Stimulated activated CD4-positive, alpha-beta T cell treated with anti-CD3 and anti-CD28 coated beads, Interleukin-4, amount 100 ng/mL, for 24 hours (primary cell): ENCODE measurements around the gene YWHAH.

Source experiments
- DNase-seq: peaks from one replicate; pipeline ENCODE4 v3.0.0-alpha.2; 2020

The YWHAH gene

DNA sequence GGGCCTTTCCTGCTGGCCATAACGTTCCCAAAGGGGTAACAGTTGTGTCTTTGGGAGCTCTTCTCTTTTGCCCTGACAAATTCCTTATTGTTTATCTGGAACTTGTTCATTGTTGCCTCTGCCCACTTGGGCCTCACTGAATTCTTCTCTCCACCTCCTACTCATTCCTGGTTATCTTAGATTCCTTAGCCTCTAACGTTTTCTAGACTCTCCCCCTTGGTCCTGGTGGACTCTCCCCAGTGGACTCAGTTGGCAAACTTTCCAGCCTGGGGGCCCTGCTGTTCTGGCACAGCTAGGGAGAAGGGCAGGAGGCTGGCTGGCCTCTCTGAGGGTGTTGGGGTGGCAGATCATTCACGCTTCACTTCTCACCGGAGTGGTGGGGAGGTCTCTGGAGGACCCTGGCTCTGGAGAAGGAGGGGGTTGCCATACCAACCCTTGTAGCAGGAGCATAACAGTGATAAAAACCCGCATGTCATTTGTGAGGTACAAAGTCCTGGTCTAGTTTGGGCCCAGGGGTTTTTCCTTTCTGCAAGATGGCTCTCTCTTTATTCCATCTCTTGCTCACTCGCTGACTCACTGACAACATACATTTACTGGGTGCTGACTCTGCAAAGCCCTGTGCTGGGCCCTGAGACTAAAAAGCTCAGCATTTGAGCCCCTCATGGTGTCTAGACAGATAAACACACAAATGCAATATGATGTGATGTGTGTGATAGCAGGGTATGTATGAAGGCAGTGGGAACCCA, 39.7 kb downstream of the YWHAH start:
- no peak for DNase-seq

DNA sequence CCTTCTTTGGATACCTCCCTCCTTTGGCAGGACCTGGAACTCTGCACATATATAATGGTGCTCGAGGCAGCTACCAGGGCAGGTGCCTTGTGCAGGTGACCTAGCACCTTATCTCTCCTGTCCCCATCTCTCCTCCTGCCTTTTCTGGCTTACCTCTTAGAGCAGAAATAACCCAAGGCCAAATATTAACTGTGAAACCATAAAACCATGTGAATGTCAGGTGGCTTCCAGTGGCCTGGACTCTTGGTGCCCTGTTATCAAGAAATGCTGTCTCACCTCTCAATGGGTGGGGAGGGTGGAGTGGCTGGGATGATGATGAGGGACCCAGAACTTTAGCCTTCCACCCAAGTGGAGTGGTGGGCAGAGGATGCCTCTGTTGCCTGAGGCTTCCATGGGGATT, 42.9 kb downstream of the YWHAH start:
- DNase-seq: no peak

DNA sequence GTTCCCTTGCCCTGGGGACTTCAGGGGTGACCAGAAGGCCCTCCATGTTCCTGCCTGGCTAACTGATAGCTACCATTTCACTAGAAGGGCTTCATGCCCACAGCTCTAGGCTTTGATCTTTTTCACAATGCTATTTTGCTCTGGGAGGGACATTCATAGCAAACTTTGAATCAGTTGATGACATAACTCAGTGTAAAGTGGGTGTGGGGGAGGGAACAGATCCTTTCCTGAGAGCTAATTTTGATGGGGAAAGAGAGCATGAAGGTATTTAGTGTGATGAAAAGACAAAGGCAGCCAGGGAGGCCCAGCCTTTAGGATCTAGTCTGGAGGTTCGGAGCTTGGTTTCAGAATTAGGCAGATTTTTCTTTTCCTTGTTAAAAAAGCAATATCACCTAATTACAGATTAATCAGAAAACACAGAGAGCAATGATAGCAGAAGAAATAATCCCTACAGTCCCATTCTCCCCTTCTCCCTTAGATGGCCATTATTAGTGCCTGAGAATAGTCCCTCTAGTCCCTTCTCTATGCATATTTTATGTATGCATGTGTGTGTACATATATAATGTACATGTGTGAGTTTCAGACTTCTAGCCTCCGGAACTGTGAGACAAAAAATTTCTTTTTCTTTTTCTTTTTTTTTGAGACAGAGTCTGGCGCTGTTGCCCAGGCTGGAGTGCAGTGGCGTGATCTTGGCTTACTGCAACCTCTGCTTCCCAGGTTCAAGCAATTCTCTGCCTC, 46.9 kb downstream of the YWHAH start:
- no peak for DNase-seq

DNA sequence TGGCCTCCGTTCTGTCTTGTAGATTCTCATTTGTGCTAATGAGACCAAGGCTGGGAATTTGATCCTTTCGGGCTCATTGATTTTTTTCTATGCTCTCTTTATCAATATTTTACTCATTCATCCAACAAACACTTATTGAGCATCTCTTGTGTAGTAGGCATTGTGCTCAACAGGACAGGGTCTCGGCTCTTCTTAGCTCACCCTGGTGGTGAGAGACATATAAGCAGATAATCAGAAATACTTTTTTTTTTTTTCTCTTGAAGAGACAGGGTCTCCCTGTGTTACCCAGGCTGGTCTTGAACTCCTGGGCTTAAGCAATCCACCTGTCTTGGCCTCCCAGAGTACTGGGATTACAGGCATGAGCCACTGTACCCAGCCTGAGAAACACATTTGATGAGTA, 50.7 kb downstream of the YWHAH start:
- no peak for DNase-seq

DNA sequence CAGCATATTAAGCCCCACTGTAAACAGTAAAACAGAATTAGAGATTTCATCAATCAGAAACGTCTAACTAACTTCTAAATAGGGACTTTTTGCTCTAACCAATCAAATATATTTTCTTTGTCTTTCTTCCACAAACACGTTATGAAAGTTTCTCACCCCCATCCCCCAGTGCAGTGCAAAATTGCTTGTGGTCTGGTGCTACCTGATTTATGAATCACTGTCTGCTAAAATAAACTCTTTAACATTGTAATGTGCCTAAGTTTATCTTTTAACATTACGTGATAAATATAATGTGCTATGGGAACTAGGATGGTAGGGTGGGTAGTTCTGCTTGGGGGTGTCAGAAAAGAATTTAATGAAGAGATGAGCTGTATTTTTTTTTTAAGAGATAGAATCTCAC, 51.5 kb downstream of the YWHAH start:
- no peak for DNase-seq

DNA sequence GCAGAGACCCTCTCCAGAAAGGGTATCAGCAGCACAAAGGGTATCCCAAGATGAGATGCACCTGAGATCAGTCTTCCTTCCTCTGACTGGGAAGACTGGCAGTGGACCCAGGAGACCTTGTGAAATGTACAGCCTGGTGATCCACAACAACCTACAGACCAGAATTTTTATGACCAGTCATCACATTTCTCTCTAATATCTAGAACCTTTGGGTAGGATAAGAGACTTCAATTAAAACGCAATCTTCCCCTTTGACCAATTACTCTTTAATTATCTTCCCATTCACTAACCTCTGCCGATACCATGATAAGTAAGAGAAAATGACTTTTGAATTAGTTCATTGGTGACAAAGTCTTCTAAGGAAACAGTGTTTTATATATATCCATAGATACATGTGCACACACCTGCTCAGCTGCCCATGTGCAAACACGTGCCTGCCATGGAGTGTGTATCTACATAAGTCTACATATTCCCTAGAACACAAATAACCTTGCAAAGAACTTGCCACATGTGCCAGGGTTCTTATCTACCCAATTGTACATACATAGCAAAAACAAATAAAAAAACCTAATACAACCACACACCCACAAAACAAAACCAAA, 54.5 kb downstream of the YWHAH start:
- no peak for DNase-seq

DNA sequence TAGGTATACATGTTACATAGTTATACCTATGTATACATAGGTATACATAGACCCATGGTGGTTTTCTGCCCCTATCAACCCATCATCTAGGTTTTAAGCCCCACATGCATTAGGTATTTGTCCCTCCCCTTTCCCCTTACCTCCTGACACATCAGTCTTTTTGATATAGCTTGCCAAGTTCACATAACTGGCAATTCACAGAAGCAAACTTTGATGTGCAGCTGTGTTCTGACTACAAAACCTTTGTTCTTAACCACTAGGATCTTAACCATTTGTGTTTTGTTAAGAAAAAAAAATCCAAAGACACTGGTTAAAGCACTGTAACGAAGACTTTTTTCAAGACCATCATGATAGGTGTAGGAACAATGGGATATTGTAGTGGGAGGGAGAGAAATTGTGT, 55.8 kb downstream of the YWHAH start:
- DNase-seq: no peak

DNA sequence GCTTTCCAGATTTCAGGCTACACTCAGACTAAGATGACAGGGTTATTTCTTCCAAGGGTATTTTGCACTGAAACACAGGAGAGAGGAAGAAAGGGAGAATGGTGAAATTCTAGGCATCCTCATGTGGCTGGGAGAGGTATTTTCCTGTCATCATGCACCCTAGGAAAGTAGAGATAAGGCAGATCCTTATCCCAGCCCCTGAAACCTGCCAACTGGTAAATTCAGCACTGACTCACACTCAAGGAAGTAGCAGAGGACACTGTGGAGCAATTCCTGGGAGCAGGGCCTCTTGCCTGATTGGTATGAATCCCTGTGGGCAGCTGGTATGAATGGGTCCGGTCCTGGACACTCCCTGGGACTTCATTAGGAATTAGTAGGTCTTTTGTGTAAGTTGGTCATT, 61.1 kb downstream of the YWHAH start:
- no peak for DNase-seq
